Suprapubic skin (tissue), 4 donors: Measurements from ENCODE around the gene B9D2. TPM values are rescaled to one million over a fixed set of nuclear protein-coding genes. Genes with fewer than 3 reads are reported as not detected.
A peak's percentile ranks its signal among the peaks of the same experiment; 100 is the strongest.

ENCODE experiments used
- DNase-seq, 2 donors: peaks; one replicate each; pipeline ENCODE4 v3.0.0-alpha.2; 2019; ENCODE audit warnings: low spot score in 2 of 2
- H3K27ac ChIP-seq: fragments of 200-600 bp; sonication (generic); one replicate; pipeline ENCODE4 v1.5.1; 2019
- H3K27me3 ChIP-seq: fragments of 200-600 bp; sonication (generic); one replicate; pipeline ENCODE4 v1.5.1; 2019
- H3K36me3 ChIP-seq: fragments of 200-600 bp; sonication (generic); one replicate; pipeline ENCODE4 v1.5.1; 2019
- H3K4me1 ChIP-seq: fragments of 200-600 bp; sonication (generic); one replicate; pipeline ENCODE4 v1.5.1; 2019
- H3K4me3 ChIP-seq: fragments of 200-600 bp; sonication (generic); one replicate; pipeline ENCODE4 v1.5.1; 2019; ENCODE audit warnings: mild to moderate bottlenecking
- H3K9me3 ChIP-seq: fragments of 200-600 bp; sonication (generic); one replicate; pipeline ENCODE4 v1.5.1; 2019
- EP300 ChIP-seq: sonication (generic); formaldehyde crosslinking; IDR thresholded peaks from one replicate; pipeline ENCODE4 v1.6.1; 2017; ENCODE audit warnings: antibody characterized with exemption
- POLR2A ChIP-seq, 2 donors: fragments of 450-650 bp; IDR thresholded peaks; one replicate each; pipeline ENCODE4 v1.6.1; 2017; ENCODE audit warnings: antibody characterized with exemption in 2 of 2, mild to moderate bottlenecking in 2 of 2, moderate library complexity in 2 of 2
- POLR2AphosphoS5 ChIP-seq, 3 donors: sonication (generic); formaldehyde crosslinking; IDR thresholded peaks; one replicate each; pipeline ENCODE4 v1.6.1; 2017; ENCODE audit warnings: antibody characterized with exemption in 3 of 3
- WGBS: methylation state at CpG from one replicate; pipeline ENCODE4 v1.1.5; 2018; 5-methylcytosine and 5-hydroxymethylcytosine counted together
- total RNA-seq, 4 donors: library from RNA; depleted of rRNA; stranded (reverse); fragments of >200 nt; gene quantifications; one replicate each; pipeline ENCODE4 v1.1.0, GENCODE V29; 2016
- TF ChIP-seq, protein P1 (sequence below), 2 donors: fragments of 200-600 bp in 1 of 2; fragments of 450-650 bp in 1 of 2; sonication (generic) in 1 of 2; IDR thresholded peaks; one replicate each; pipeline ENCODE4 v1.5.1; 2016 to 2019; ENCODE audit warnings: antibody characterized with exemption in 2 of 2, mild to moderate bottlenecking in 1 of 2, moderate library complexity in 1 of 2

Gene B9D2
- total RNA-seq, 4 donors from 2014 or later, result 2.8 to 9.3 (median 4.8) TPM

GRCh38 chr19:41324231-41324702 is 39.7 kb downstream of the B9D2 start:
- Histone ChIP-seq H3K36me3 (peaks cover 25% of the 10 kb centered on the region), H3K27ac (peak overlapping the region; percentile 87), H3K9me3 (no peaks in the 10 kb centered on the region), H3K27me3 (no peaks in the 10 kb centered on the region), H3K4me3 (no peak overlapping the region), H3K4me1 (peaks cover 83% of the 10 kb centered on the region)
- DNase-seq, result no peak
- TF ChIP-seq POLR2AphosphoS5 (IDR thresholded peaks at IDR 0.05) (no peak), EP300 (no peak), POLR2A (IDR thresholded peaks at IDR 0.05) (no peak)
- TF ChIP-seq, protein P1, sequence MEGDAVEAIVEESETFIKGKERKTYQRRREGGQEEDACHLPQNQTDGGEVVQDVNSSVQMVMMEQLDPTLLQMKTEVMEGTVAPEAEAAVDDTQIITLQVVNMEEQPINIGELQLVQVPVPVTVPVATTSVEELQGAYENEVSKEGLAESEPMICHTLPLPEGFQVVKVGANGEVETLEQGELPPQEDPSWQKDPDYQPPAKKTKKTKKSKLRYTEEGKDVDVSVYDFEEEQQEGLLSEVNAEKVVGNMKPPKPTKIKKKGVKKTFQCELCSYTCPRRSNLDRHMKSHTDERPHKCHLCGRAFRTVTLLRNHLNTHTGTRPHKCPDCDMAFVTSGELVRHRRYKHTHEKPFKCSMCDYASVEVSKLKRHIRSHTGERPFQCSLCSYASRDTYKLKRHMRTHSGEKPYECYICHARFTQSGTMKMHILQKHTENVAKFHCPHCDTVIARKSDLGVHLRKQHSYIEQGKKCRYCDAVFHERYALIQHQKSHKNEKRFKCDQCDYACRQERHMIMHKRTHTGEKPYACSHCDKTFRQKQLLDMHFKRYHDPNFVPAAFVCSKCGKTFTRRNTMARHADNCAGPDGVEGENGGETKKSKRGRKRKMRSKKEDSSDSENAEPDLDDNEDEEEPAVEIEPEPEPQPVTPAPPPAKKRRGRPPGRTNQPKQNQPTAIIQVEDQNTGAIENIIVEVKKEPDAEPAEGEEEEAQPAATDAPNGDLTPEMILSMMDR (IDR thresholded peaks at IDR 0.05), result no peak
- 60% methylated on average over 7 of the region's 7 CpGs for WGBS

GRCh38 chr19:41323430-41324125 is 40.4 kb downstream of the B9D2 start:
- Histone ChIP-seq H3K27me3 (no peaks in the 10 kb centered on the region), H3K4me3 (no peak overlapping the region), H3K27ac (peak overlapping the region; percentile 87), H3K36me3 (peaks cover 32% of the 10 kb centered on the region), H3K9me3 (no peaks in the 10 kb centered on the region), H3K4me1 (peaks cover 76% of the 10 kb centered on the region)
- WGBS, result 29% methylated on average over 6 of the region's 16 CpGs
- TF ChIP-seq POLR2A (IDR thresholded peaks at IDR 0.05) (no peak), EP300 (no peak), POLR2AphosphoS5 (IDR thresholded peaks at IDR 0.05) (no peak)
- TF ChIP-seq, protein P1 (IDR thresholded peaks at IDR 0.05), result no peak
- DNase-seq, result peak in 1 of 2 donors; percentile 89

DNA sequence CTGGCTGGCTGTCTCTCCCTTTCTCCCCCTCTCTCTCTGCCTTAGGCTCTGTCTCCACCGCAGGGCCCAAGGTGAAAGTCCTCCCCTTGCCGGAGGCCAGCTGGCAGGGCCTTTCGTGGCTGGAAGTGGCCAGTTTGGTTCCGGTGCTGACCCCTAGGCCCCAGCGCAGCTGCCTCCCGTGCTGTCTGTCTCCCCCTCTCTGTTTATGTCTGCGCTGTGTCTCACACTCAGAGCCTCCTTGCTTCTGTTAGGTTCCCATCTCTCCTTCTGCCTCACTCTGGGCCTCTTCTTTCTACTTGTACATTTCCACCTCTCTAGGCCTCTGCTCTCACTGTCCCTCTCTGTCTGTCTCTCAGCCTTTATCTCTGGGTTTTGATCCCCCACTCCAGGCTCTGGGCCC is 40.9 kb downstream of the B9D2 start:
- H3K36me3 ChIP-seq, result peaks cover 37% of the 10 kb centered on the region
- no peaks in the 10 kb centered on the region for H3K27me3 ChIP-seq
- 64% methylated on average over 7 of the region's 7 CpGs for WGBS
- H3K4me3 ChIP-seq, result no peak overlapping the region
- DNase-seq, result no peak
- H3K9me3 ChIP-seq, result no peaks in the 10 kb centered on the region
- TF ChIP-seq POLR2AphosphoS5 (IDR thresholded peaks at IDR 0.05) (no peak), POLR2A (IDR thresholded peaks at IDR 0.05) (no peak), EP300 (no peak)
- TF ChIP-seq, protein P1 (IDR thresholded peaks at IDR 0.05), result no peak
- H3K27ac ChIP-seq, result peak overlapping the region; percentile 87
- H3K4me1 ChIP-seq, result peaks cover 70% of the 10 kb centered on the region

DNA sequence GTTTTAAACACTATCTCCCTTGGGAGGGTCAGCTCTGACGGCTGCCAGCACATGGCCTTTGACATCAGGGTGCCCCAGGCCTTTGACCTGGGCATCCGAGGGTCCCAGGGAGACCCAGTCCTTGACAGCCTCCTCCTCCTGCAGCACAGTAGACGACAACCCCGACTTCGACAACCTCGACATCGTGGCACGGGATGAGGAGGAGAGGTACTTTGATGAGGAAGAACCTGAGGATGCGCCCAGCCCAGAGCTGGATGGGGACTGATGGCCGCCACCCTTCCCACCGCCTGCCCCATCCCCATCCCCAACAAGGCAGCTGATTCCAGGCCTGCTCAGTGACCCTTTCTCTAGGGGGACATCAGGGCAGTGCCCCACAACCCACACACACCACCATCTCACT is 41.5 kb downstream of the B9D2 start:
- Histone ChIP-seq H3K4me3 (no peak overlapping the region), H3K27ac (peak overlapping the region; percentile 87), H3K4me1 (peaks cover 64% of the 10 kb centered on the region), H3K27me3 (no peaks in the 10 kb centered on the region), H3K9me3 (no peaks in the 10 kb centered on the region), H3K36me3 (peaks cover 43% of the 10 kb centered on the region)
- 87% methylated on average over 6 of the region's 11 CpGs for WGBS
- TF ChIP-seq POLR2A (IDR thresholded peaks at IDR 0.05) (no peak), EP300 (no peak), POLR2AphosphoS5 (IDR thresholded peaks at IDR 0.05) (no peak)
- TF ChIP-seq, protein P1 (IDR thresholded peaks at IDR 0.05), result no peak
- no peak for DNase-seq

GRCh38 chr19:41321600-41322270 is 42.2 kb downstream of the B9D2 start:
- 75% methylated on average over 7 of the region's 10 CpGs for WGBS
- Histone ChIP-seq H3K36me3 (peaks cover 50% of the 10 kb centered on the region), H3K4me1 (peaks cover 57% of the 10 kb centered on the region), H3K9me3 (no peaks in the 10 kb centered on the region), H3K27me3 (no peaks in the 10 kb centered on the region), H3K27ac (peak overlapping the region; percentile 87), H3K4me3 (no peak overlapping the region)
- TF ChIP-seq, protein P1 (IDR thresholded peaks at IDR 0.05), result peak in 1 of 2 donors; percentile 58
- no peak for TF ChIP-seq EP300
- DNase-seq, result no peak
